Activated T-helper 1 cell treated with Interleukin-2 at 50 U/mL for 16 hours (primary cell): ENCODE results near the gene LENG8.
"Not testable (repeated sequence)": the region's sequence is repeated elsewhere in the genome, so short reads cannot be mapped to it uniquely, and the experiment has no call there.

ENCODE experiments used
- DNase-seq: peaks from one replicate; pipeline ENCODE4 v3.0.0-alpha.2; 2020; ENCODE audit warnings: low read depth

The LENG8 gene

GRCh38 chr19:54462047-54462654, 13.2 kb downstream of the LENG8 start:
- no peak for DNase-seq

GRCh38 chr19:54462655-54463530, 13.9 kb downstream of the LENG8 start:
- DNase-seq: peak; percentile 51

GRCh38 chr19:54463531-54464043, 14.6 kb downstream of the LENG8 start, which contains the start of gene LENG9:
TSS of gene LENG9 (minus strand) at chr19:54463778. CDS start at chr19:54463526, 252 bp downstream.
- DNase-seq: peak; percentile 77

GRCh38 chr19:54464044-54464629, 15.1 kb downstream of the LENG8 start:
- peak; percentile 52 for DNase-seq

- peak; percentile 46 for DNase-seq
These were observed 15.8 kb downstream of the LENG8 start for GRCh38 chr19:54464630-54465425.

GRCh38 chr19:54465426-54466109, 16.6 kb downstream of the LENG8 start:
- no peak for DNase-seq

- DNase-seq: not testable (repeated sequence)
These were observed 17.1 kb downstream of the LENG8 start for GRCh38 chr19:54466110-54466480.

- no peak for DNase-seq
These were observed 20.5 kb downstream of the LENG8 start for GRCh38 chr19:54469496-54469934.

- no peak for DNase-seq
These were observed 21.4 kb downstream of the LENG8 start for GRCh38 chr19:54470276-54470887.

GRCh38 chr19:54470991-54471782, 22.2 kb downstream of the LENG8 start:
- DNase-seq: no peak

- no peak for DNase-seq
These were observed 24.3 kb downstream of the LENG8 start, which contains the start of gene CDC42EP5 for GRCh38 chr19:54473071-54473891. TSS of gene CDC42EP5 (minus strand) at chr19:54473296. CDS start at chr19:54465547, 7,749 bp downstream.

GRCh38 chr19:54473892-54474372, 24.9 kb downstream of the LENG8 start:
- DNase-seq: no peak

- DNase-seq: no peak
These were observed 26.7 kb downstream of the LENG8 start for GRCh38 chr19:54475706-54476105.

- DNase-seq: no peak
These were observed 28.7 kb downstream of the LENG8 start for GRCh38 chr19:54477650-54478049.

GRCh38 chr19:54478677-54479266, 29.8 kb downstream of the LENG8 start:
- DNase-seq: no peak

GRCh38 chr19:54480051-54480450, 31.1 kb downstream of the LENG8 start:
- DNase-seq: no peak

GRCh38 chr19:54481326-54481930, 32.4 kb downstream of the LENG8 start:
- DNase-seq: no peak

- no peak for DNase-seq
These were observed 33.9 kb downstream of the LENG8 start for GRCh38 chr19:54482889-54483288.
